T1000 (cell line): ENCODE data around the gene TMEM126B.
"Not testable (repeated sequence)": the region's sequence is repeated elsewhere in the genome, so short reads cannot be mapped to it uniquely, and the experiment has no call there.

Source experiments
- DNase-seq: peaks from one replicate; lab custom pipeline; 2025; ENCODE audit warnings: mixed read lengths; lab: John Stamatoyannopoulos, UW

Gene TMEM126B

DNA sequence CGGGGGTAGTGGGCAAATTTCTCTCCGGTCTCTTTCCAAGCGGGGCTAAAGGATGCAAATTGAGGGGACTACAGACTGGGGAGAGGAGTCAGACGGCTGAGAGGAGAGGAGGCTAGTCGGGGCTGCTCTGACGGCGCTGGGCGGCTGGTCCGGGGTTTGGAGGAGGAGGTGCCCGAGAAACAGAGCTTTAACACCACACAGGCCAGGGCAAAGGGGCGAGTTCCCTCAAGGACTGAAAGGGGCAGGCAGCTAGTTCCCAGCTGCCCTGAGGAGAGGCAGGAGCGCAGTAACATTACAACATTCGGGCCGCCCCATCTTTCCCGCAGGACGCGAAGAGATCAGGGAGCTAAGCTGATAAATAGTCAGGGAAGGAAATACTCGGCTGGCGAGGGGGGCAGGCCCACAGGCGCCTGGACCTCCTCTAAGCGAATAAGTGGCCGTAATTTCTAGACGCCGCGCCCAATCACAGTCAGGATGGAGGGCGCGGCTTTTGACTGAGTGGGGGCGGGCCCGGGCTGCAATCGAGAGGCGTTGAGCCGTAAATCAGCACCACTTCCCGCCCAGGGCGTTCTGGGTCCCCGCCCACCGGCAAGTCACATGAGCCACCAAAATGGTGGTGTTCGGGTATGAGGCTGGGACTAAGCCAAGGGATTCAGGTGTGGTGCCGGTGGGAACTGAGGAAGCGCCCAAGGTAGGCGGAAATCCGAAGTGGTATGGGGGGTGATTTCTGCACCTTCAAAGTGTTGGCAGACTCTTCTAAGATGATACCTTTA is at the start of gene TMEM126B:
TSS of gene TMEM126B (plus strand) at position 596 of the 773 bp plus-strand sequence. CDS start at position 611, 15 bp downstream.
- DNase-seq: peak; percentile 87

DNA sequence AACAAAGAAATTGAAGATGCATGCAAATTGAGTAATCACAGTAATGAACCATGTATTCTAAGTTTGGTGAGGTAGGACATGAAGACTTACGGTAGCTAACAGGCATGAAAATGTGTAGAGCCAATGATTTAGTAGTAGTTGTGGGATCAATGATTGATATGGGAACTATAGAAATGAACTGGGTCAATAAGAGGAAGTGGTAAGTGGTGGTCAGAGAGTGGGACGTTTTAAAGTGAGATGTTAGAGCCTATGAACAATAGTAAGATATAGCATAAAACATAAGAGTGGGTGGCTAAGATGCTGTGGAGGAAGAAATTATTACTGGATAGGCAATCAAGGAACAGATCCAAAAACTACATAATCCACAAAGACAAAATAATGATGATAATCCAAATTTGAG is 46.3 kb upstream of the TMEM126B start:
- no peak for DNase-seq

DNA sequence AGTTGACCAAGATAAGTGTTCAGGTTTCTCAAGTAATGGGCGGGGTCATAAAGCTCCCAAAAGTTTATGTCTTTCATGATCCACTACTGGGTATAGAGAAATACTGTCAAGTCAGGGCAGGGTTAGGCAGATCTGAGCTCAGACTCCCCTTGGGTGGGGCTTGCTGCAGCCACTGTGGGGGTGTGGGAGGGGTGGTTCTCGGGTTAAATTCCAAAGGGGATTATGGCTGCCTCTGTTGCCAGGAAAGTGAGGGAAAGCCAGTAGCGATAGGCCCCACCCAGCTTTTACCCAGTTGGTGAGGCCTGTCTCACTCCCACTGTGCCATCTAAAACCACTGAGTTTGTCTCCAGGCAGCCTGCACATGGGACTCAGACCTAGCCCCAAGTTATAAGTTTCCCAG is 39.0 kb upstream of the TMEM126B start:
- no peak for DNase-seq

DNA sequence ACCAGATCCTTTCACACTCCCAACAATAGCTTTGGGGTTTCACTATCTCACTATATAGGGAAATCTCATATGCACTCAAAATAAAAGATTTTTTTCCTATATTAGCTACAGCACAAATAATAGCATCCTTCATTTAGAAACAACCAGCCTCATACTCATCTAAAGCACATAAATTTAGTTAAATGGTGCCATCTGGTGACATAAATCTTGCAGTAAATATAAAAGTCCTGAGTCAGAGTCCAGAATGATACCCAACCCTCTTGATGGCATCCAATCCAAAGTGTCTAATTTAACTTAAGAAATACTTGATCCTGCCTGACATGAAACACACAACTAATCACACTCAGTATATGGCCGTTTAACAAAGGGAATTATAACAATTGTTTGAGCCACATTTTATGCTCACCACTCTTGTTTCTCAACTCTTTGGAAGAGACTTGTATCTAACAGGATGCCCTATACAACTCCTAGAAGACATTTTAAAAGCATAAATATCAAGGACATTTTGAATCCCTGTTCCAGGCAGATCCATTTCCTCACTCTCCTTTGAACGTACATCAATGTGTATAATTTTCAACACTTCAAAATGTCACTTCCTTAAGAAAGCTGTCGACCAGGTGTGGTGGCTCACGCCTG is 37.4 kb upstream of the TMEM126B start:
- DNase-seq: no peak

DNA sequence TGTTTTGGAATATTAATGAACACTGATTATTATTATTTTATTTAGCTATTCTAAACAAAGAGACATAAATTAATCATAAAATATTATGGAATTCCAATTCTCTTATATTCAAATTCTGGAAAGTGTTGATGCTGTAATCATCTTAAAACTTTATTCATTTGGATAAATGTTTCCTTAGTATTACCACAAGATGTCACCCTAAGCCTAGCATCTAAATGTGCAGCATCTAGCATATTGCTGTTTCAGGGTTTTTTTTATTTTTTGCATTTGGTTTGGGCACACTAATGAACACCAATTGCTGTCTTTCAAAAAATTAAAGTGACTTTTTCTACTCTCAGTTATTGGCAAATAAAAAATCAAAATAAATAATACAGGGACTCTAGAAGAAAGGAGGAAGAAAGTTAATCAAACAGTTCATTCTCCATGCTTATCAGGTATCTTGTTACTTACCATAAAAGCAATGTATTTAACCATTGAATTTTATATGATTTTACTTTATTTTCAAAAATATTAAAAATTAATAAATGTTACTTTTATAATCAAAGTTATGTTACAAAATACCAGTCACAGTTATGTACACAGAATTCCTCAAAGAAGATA is 33.0 kb upstream of the TMEM126B start:
- DNase-seq: no peak

DNA sequence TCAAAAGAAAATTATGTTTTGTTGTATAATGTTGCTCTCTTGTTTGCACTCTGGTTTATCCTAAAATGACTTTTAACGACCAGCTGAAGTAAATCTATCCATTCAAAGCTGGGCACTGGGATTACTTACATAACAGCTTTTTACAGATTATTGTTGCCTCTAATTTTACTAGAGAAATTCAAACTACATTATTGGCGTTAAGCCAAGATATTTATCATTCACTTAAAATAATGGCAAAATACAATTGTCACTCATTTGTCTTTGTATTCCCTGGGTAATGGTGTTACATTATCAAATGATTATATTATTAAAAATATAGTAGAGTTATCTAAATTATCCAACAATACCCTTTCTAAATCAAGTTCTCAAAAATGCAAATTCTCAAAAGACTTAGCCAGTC is 31.5 kb upstream of the TMEM126B start:
- DNase-seq: no peak

DNA sequence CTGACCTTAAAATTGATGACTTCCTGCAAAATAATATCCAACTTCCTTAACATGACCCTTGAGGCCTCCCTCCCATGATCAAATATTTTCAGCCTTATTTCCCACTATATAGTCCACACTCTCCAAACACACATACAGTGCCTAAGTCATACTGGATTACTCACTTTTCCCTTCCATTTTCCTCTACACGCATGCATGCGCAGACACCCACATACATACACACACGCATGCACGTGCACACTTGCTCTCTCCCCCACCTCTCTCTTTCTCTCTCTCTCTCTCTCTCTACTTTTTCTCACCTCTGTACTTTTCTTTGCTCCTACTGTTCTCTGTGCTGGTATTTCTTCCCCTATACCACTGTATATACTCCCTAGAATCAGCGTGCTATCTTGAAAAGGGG is 29.3 kb upstream of the TMEM126B start:
- no peak for DNase-seq

DNA sequence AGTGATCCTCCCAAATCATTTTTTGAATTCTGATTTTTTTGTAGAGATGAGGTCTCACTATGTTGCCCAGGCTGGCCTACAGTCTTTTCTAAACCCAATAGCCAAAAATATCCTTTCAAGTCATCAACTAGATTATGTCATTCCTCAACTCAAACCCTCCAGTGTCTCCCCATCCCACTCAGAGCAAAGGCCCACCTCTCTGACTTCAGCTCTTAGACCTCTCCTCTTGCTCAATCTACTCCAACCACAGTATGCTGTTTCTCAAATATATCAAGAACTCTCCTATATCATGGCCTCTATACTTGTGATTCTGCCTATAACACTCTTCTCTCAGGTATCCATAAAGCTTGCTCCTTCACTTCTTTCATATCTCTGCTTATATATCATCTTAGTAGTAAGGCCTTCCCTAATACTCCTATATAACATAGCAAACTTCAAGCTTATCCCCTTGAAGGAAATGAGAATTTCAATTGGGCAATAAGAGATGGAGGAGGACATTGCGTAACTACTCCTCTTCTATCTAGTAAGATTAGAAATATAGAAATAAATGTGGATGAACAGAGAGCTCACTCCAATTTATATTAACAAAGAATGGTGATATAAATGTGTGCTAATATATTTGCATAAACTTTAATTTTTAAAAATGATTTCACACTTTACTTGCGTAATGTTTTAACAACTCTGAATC is 25.7 kb upstream of the TMEM126B start:
- no peak for DNase-seq

DNA sequence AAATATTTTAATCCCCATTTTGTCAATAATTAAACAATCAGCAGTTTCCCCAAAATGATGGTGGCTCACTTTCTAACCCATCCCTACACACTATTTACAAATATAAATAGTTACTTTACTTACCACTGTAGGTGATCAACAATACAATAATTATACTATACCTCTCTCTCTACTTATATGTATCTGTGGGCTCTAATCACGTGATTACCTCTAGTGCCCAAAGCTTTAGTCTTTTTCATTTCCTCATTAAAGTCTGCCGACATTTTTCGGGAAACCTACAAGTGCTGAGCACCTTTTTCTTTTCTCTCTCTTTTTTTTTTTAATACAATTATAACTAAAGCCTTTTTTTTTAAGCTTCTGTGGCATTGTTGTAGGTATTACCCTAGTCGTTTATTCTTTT is 25.2 kb upstream of the TMEM126B start:
- no peak for DNase-seq

DNA sequence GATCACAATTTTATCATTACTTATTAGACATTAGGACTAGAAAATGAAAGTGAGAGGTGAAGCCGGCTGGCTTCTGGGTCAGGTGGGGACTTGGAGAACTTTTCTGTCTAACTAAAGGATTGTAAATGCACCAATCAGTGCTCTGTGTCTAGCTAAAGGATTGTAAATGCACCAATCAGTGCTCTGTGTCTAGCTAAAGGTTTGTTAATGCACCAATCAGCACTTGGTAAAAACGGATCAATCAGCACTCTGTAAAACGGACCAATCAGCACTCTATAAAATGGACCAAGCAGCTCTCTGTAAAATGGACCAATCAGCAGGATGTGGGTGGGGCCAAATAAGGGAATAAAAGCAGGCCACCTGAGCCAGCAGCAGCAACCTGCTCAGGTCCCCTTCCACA is 22.2 kb upstream of the TMEM126B start:
- DNase-seq: not testable (repeated sequence)

DNA sequence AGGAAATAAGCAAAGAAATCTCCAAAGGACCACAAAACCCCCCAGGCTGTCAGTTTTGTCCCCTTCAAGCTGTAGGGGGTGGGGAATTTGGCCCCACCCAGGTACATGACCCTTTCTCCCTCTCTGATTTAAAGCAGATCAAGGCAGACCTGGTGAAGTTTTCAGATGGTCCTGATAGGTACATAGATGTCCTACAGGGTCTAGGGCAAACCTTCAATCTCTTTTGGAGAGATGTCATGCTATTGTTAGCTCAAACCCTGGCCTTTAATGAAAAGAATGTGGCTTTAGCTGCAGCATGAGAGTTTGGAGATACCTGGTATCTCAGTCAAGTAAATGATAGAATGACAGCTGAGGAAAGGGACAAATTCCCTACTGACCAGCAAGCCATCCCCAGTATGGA is 19.8 kb upstream of the TMEM126B start:
- not testable (repeated sequence) for DNase-seq

DNA sequence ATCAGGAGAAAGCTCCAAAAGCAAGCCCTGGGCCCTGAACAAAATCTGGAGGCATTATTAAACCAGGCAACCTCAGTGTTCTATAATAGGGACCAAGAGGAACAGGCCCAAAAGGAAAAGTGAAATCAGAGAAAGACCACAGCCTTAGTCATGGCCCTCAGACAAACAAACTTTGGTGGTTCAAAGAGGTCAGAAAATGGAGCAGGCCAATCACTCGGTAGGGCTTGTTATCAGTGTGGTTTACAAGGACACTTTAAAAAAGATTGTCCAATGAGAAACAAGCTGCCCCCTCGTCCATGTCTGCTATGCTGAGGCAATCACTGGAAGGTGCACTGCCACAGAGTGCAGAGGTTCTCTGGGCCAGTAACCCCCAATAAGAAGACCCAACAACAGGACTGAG is 19.1 kb upstream of the TMEM126B start:
- not testable (repeated sequence) for DNase-seq

DNA sequence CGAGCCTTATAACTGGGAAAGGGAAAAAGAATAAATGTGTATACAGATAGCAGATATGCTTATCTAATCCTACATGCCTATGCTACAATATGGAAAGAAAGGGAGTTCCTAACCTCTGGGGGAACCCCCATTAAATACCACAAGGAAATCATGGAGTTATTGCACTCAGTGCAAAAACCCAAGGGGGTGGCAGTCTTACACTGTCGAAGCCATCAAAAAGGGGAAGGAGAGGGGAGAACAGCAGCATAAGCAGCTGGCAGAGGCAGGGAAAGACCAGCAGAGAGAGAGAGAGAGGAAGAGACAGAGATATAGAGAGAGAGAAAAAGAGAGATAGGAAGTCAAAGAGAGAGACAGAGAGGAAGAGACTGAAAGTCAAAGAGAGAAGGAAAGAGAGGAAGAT is 16.8 kb upstream of the TMEM126B start:
- DNase-seq: not testable (repeated sequence)

DNA sequence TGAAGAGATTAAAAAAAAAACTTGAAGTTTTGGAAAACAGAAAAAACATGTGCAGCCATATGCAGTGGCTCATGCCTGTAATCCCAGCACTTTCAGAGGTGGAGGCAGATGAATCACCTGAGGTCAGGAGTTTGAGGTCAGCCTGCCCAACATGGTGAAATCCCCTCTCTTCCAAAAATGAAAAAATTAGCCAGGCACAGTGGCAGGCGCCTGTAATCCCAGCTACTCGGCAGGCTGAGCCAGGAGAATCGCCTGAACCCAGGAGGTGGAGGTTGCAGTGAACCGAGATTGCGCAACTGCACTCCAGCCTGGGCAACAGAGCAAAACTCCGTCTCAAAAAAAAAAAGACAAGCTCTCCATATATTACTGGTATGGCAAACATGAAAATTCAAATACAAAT is 8.9 kb upstream of the TMEM126B start:
- no peak for DNase-seq

DNA sequence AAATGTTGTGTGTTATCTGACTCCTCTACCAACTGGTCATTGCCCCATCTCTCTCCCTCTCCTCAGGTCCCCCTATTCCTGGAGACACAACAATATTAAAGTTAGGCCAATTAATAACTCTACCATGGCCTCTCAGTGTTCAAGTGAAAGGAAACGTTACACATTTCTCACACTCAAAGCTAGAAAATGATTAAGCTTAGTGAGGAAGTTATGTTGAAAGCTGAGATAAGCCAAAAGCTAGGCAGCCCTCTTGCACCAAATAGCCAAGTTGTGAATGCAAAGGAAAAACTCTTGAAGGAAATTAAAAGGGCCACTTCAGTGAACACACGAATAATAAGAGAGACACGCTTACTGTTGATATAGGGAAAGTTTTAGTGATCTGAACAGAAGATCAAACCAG is 8.1 kb upstream of the TMEM126B start:
- no peak for DNase-seq

DNA sequence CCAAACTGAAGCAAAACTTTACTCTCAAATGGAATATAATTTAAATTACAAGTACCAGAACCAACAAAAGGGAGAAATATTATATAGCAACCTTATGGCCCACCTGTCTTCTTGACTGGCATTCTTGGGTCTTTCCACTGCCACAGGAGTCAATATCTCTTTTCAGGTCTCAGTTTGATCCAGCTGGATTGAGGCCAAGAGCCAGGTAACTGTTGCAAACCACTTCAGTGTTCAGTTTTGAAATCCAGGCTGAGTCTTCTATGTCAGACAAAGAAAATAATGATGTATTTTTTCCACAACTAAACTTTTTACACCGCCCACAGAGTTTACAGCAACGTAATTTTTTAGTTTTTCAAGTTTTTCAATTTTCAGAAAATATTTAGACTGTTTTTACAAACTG is 1.9 kb upstream of the TMEM126B start:
- no peak for DNase-seq

DNA sequence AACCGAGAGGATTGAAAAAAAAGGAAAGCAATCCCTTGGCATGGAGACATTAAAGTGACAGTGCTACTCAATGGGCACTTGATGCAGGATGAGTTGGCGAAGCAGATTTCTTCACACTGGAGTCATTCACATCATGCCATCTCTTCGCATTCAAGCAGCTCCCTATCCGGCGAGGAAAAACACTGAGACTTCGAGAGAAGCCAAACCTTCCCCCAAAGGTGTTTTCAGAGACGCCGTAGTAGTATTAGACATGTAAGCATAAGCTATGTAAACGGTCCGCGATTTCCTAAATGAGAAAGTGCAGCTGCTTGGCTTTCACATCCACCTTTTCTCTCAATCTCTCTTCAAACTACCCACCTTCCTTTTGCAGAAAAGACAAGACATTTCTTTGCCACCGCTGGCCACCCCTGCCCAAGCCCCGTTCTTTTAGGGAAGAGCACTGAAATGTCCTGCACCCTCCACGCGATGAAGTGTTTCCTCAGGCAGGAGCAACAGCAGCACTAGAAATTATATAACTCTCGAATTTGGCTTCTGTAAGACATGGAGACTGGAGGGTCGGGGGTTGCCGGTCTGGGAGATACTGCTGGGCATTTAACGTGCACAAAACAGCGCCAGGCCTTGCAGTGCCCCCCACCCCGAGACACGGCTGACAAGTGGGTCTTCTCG is 928 bp upstream of the TMEM126B start, which contains the start of gene DLG2:
TSS of gene DLG2 (minus strand) at position 13 of the 666 bp plus-strand sequence.
- DNase-seq: no peak

DNA sequence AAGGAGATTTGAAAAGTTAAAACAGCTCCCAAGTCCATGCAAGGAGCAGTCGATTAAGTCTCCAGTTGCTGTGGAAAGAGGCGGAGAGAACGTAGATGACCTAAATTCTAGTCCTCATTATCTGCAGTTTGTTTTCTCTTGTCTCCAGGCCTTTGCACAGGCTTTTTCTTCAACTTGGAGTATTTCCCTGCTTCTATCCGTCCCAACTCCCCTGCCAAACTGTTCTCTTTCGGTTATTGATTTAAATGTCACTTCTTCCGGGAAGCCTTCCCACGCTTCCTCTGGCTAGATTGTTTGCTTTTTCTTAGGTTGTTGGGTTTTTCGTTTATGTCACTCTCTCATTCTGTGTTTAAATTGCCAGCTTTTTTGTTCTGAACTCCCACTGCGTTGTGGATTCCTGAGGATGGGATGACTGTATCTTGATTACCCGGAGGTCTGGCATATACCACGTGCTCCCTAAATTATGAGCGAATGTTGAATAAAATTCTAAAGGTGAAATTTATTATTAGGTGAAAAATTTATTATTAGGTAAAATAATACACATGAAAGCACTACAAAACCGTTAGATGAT is 463 bp downstream of the TMEM126B start:
- no peak for DNase-seq

DNA sequence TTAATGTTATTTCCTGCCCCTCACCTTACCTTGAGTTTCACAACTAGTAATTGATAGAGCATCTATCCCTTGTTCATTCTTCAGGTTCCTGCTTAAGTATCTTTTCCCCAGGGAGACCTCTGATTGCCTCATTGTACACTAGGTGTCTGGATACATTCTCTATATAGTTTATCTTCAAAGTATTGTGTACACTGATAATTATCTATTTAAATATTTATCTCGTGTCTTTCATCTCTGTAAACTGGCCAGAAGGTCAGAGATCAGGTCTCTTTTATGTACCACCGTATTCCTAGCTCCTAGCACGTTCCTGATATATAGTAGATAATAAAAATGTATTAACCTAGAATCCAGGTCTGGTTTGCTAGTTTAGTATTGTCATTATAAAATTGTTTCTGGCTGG is 6.4 kb downstream of the TMEM126B start:
- no peak for DNase-seq

DNA sequence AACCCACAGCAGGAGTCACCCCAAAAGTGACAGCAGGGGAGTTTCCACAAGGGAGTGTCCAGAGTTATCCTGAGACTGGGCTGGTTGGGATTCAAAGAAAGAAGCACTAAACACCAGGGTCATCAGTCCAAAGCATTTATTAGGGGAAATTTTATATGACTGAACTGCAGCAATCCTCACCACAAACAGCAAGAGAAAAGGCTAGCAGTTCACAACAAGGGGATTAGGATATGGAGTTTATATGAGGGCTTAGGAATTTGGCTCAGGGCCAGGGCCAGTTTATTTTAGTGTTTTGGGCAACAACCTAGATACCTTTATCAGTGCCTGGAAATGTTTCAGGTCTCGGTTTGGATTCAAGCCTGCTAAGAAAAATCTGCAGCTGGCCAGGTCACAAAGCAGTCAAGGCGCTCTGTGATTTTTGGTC is 14.8 kb downstream of the TMEM126B start:
- no peak for DNase-seq

DNA sequence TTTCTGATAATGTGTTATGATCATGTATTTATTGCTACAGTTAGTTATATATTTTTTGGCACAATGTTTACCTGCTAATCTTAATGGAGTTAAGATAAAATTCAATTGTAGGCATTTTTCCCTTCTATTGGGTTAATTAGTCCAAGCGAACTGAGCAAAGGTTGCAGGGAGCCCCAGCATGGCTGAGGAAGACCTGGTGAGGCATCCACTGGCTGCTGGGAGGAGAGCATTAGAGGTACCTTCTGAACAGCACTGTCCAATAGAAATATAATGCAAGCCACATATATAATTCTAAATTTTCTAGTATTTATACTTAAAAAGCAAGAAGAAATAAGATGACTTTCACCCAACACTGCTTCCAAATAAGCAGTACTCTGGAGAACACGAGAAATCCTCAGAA is 18.7 kb downstream of the TMEM126B start:
- no peak for DNase-seq
